IMR-90 (cell line): ENCODE measurements around the gene OR51A4. TPM values are rescaled to one million over a fixed set of nuclear protein-coding genes. Genes with fewer than 3 reads are reported as not detected.

Experiments used
- ATAC-seq: fragments of 200-7000 bp; cut with Tn5 transposase; 2 replicates; pipeline ENCODE4 v1.9.1; 2020; ENCODE audit warnings: low read depth, mild to moderate bottlenecking, moderate library complexity
- BruUV-seq: library from RNA; stranded (reverse); fragments of 400-500 nt; replicated peaks from 2 replicates; lab custom pipeline; 2021; lab: Mats Ljungman, UMichigan
- CTCF ChIA-PET: fragments of 300-600 bp; formaldehyde crosslinking; extraction: SDS; loops from one replicate; lab custom pipeline; 2021; ENCODE audit warnings: antibody characterized with exemption; lab: Yijun Ruan, JAX
- POLR2A ChIA-PET: fragments of 300-600 bp; sonication (Branson Sonifier 250); formaldehyde crosslinking; loops from one replicate; lab custom pipeline; 2022; ENCODE audit warnings: antibody characterized with exemption; ENCODE audit not compliant: unreplicated experiment; lab: Charles Lee
- DNase-seq: peaks from one replicate; pipeline ENCODE4 v3.0.0; 2013
- H2AFZ ChIP-seq: replicated peaks from 2 replicates; pipeline ENCODE3; 2013; ENCODE audit warnings: low read length, mild to moderate bottlenecking; ENCODE audit not compliant: poor library complexity
- H2AK5ac ChIP-seq: 2 replicates; pipeline ENCODE4 v1.6.1; 2013; ENCODE audit warnings: low read depth, low read length, inconsistent platforms
- H2AK9ac ChIP-seq: replicated peaks from 2 replicates; pipeline ENCODE3; 2013; ENCODE audit warnings: mild to moderate bottlenecking, low read depth, low read length, moderate library complexity; ENCODE audit not compliant: poor library complexity
- H2BK120ac ChIP-seq: 2 replicates; pipeline ENCODE4 v1.6.1; 2013; ENCODE audit warnings: low read depth, low read length, inconsistent platforms
- H2BK15ac ChIP-seq: 3 replicates; pipeline ENCODE4 v1.6.1; 2013; ENCODE audit warnings: low read depth, low read length, inconsistent platforms
- H2BK20ac ChIP-seq: 2 replicates; pipeline ENCODE4 v1.6.1; 2013; ENCODE audit warnings: low read depth, mild to moderate bottlenecking, inconsistent platforms, low read length, moderate library complexity
- H2BK5ac ChIP-seq: 2 replicates; pipeline ENCODE4 v1.6.1; 2013; ENCODE audit warnings: mild to moderate bottlenecking, low read depth, low read length, inconsistent platforms; ENCODE audit not compliant: poor library complexity, severe bottlenecking
- H3K14ac ChIP-seq: replicated peaks from 2 replicates; pipeline ENCODE4 v1.6.1; 2013; ENCODE audit warnings: low read depth, low read length, inconsistent platforms
- H3K18ac ChIP-seq: 2 replicates; pipeline ENCODE4 v1.6.1; 2013; ENCODE audit warnings: low read depth, low read length, control low read depth
- H3K23ac ChIP-seq: 2 replicates; pipeline ENCODE4 v1.6.1; 2013; ENCODE audit warnings: low read depth, low read length, inconsistent platforms
- H3K27ac ChIP-seq: 2 replicates; pipeline ENCODE4 v1.5.1; 2013; ENCODE audit warnings: mild to moderate bottlenecking, control low read depth, low read length; ENCODE audit not compliant: insufficient read depth
- H3K27me3 ChIP-seq: 2 replicates; pipeline ENCODE4 v1.6.1; 2013; ENCODE audit warnings: low read length; ENCODE audit not compliant: control insufficient read depth, insufficient read depth
- H3K36me3 ChIP-seq: 2 replicates; pipeline ENCODE4 v1.6.1; 2013; ENCODE audit warnings: low read length, mixed read lengths; ENCODE audit not compliant: control insufficient read depth, insufficient read depth
- H3K4ac ChIP-seq: 2 replicates; pipeline ENCODE4 v1.6.1; 2013; ENCODE audit warnings: low read depth, low read length, inconsistent platforms
- H3K4me1 ChIP-seq: 2 replicates; pipeline ENCODE4 v1.6.1; 2013; ENCODE audit warnings: low read length, mixed read lengths; ENCODE audit not compliant: control insufficient read depth, insufficient read depth
- H3K4me2 ChIP-seq: 2 replicates; pipeline ENCODE4 v1.6.1; 2013; ENCODE audit warnings: low read depth, mild to moderate bottlenecking, control low read depth, low read length, moderate library complexity
- H3K4me3 ChIP-seq: 2 replicates; pipeline ENCODE4 v1.5.1; 2013; ENCODE audit warnings: low read depth, mild to moderate bottlenecking, control low read depth, low read length, moderate library complexity; ENCODE audit not compliant: insufficient read depth
- H3K56ac ChIP-seq: 2 replicates; pipeline ENCODE4 v1.6.1; 2013; ENCODE audit warnings: low read length, inconsistent platforms; ENCODE audit not compliant: insufficient read depth; ENCODE audit errors: extremely low read depth
- H3K79me1 ChIP-seq, 2 experiments: 2 replicates each; pipeline ENCODE4 v1.6.1; 2013; ENCODE audit warnings: low read length in 2 of 2, inconsistent platforms in 1 of 2, low read depth in 1 of 2
- H3K9ac ChIP-seq: 2 replicates; pipeline ENCODE4 v1.6.1; 2013; ENCODE audit warnings: low read depth, low read length, control low read depth
- H3K9me1 ChIP-seq: 2 replicates; pipeline ENCODE4 v1.6.1; 2013; ENCODE audit warnings: low read length, inconsistent platforms; ENCODE audit not compliant: insufficient read depth
- H3K9me3 ChIP-seq: 2 replicates; pipeline ENCODE4 v1.6.1; 2013; ENCODE audit warnings: low read length; ENCODE audit not compliant: control insufficient read depth, insufficient read depth
- H4K20me1 ChIP-seq: 2 replicates; pipeline ENCODE4 v1.6.1; 2013; ENCODE audit warnings: low read length, inconsistent platforms; ENCODE audit not compliant: insufficient read depth
- H4K5ac ChIP-seq: 2 replicates; pipeline ENCODE4 v1.6.1; 2013; ENCODE audit warnings: mild to moderate bottlenecking, low read depth, low read length, control low read depth
- H4K8ac ChIP-seq, 2 experiments: 2 replicates each; pipeline ENCODE4 v1.6.1; 2013; ENCODE audit warnings: low read depth in 2 of 2, low read length in 2 of 2, control low read depth in 1 of 2, inconsistent platforms in 1 of 2
- H4K91ac ChIP-seq: 2 replicates; pipeline ENCODE4 v1.6.1; 2013; ENCODE audit warnings: low read depth, low read length, inconsistent platforms; ENCODE audit not compliant: insufficient read depth
- FOS ChIP-seq: fragments of 150-350 bp; IDR thresholded peaks from 2 replicates; pipeline ENCODE4 v1.6.1; 2016; ENCODE audit warnings: low read depth, low read length
- NFE2L2 ChIP-seq: fragments of 150-350 bp; IDR thresholded peaks from 2 replicates; pipeline ENCODE4 v1.6.1; 2016; ENCODE audit warnings: low read depth, mild to moderate bottlenecking, low read length
- POLR2A ChIP-seq: IDR thresholded peaks from 2 replicates; pipeline ENCODE4 v1.6.1; 2012; ENCODE audit warnings: mild to moderate bottlenecking, low read depth, low read length
- RAD21 ChIP-seq: IDR thresholded peaks from 2 replicates; pipeline ENCODE4 v1.6.1; 2012; ENCODE audit warnings: low read length, improper control_type of control experiment
- RCOR1 ChIP-seq: IDR thresholded peaks from 2 replicates; pipeline ENCODE4 v1.6.1; 2012; ENCODE audit warnings: mild to moderate bottlenecking, low read length, improper control_type of control experiment; ENCODE audit not compliant: insufficient replicate concordance
- RFX5 ChIP-seq: IDR thresholded peaks from 2 replicates; pipeline ENCODE4 v1.8.0; 2012; ENCODE audit warnings: low read depth, mild to moderate bottlenecking, low read length, moderate library complexity
- SMC3 ChIP-seq: fragments of 150-350 bp; IDR thresholded peaks from 2 replicates; pipeline ENCODE4 v1.6.1; 2016; ENCODE audit warnings: low read depth, mild to moderate bottlenecking, antibody characterized with exemption, low read length, moderate library complexity
- WGBS, 2 experiments: methylation state at CpG; one replicate each; pipeline versions ENCODE4 v1.1.5 to v1.1.7; 2013; ENCODE audit warnings: missing lambda C conversion rate in 2 of 2; ENCODE audit not compliant: insufficient read length in 1 of 2; ENCODE audit errors: extremely low coverage in 2 of 2; 5-methylcytosine and 5-hydroxymethylcytosine counted together
- dilution Hi-C: fragments of 300-500 bp; cut with HindIII; formaldehyde crosslinking; loops from one replicate; pipeline ENCODE4 v1.14.3; 2018; ENCODE audit warnings: low sequenced_read_pairs; ENCODE audit not compliant: unreplicated experiment
- in situ Hi-C: fragments of 300-500 bp; cut with MboI; formaldehyde crosslinking; loops from 3 replicates; pipeline ENCODE4 v1.14.3; 2019; ENCODE audit warnings: low sequenced_read_pairs, inconsistent platforms, mixed read lengths
- intact Hi-C: fragments of 100-400 bp; cut with micrococcal nuclease; formaldehyde crosslinking; loops from 2 replicates; pipeline ENCODE4 v1.10.0; 2022
- polyA plus RNA-seq, 3 experiments: library from polyadenylated mRNA; depleted of rRNA; stranded (reverse); fragments of >200 nt; gene quantifications; 2 replicates each; pipeline ENCODE4 v1.2.3, GENCODE V29; 2012; ENCODE audit warnings: low replicate concordance in 1 of 3
- total RNA-seq: library from RNA; depleted of rRNA; stranded (reverse); fragments of >200 nt; gene quantifications from 2 replicates; pipeline ENCODE4 v1.2.3, GENCODE V29; 2012

The OR51A4 gene
- total and polyA plus RNA-seq, 2 of the 4 experiments (the other 2 are of a cell fraction), result not detected

GRCh38 chr11:4924239-4924638 is 23.2 kb downstream of the OR51A4 start, which contains the start of gene OR51G1:
Gene OR51G1, minus strand, starts transcription at chr11:4924339. Its CDS starts 0 bp downstream, at chr11:4924339.
- H3K18ac ChIP-seq, result no peak within 1 kb of the TSS
- CTCF ChIA-PET, result no interaction called here

More at GRCh38 chr11:4924239-4924638, 23.2 kb downstream of the OR51A4 start, which contains the start of gene OR51G1:
- Histone ChIP-seq H3K14ac (no peak within 1 kb of the TSS), H3K27ac (no peak within 1 kb of the TSS), H3K9me1 (no peaks in the 10 kb centered on the region), H2BK120ac (no peak within 1 kb of the TSS), H2BK5ac (no peak within 1 kb of the TSS), H3K56ac (no peak within 1 kb of the TSS), H4K5ac (no peak within 1 kb of the TSS), H3K4me1 (no peaks in the 10 kb centered on the region; the same call in 1 of the 2 replicates), H3K4ac (no peak within 1 kb of the TSS), H4K8ac (no peak within 1 kb of the TSS), H2AFZ (no peak within 1 kb of the TSS), H3K79me1 (no peaks in the 10 kb centered on the region), H3K4me2 (no peak within 1 kb of the TSS), H3K9me3 (no peaks in the 10 kb centered on the region), H2AK9ac (no peak within 1 kb of the TSS), H3K9ac (no peak within 1 kb of the TSS), H3K27me3 (no peaks in the 10 kb centered on the region), H4K20me1 (no peaks in the 10 kb centered on the region), H3K4me3 (no peak within 1 kb of the TSS), H2BK15ac (no peak within 1 kb of the TSS), H3K23ac (no peak within 1 kb of the TSS), H2BK20ac (no peak within 1 kb of the TSS), H4K91ac (no peak within 1 kb of the TSS), H2AK5ac (no peak within 1 kb of the TSS), H3K36me3 (no peaks in the 10 kb centered on the region)
- 60% methylated on average over 1 of the region's 1 CpG; no CpG with 5 or more reads in 1 of the 2 experiments for WGBS, 2 experiments
- intact Hi-C loops, result no loop called here
- in situ Hi-C loops, result no loop called here
- POLR2A ChIA-PET, result no interaction called here
- BruUV-seq, result no TSS peak
- no peak for TF ChIP-seq RAD21
- no peak for TF ChIP-seq RFX5
- no peak for TF ChIP-seq SMC3
- no peak for TF ChIP-seq POLR2A
- no peak for TF ChIP-seq NFE2L2
- no peak for TF ChIP-seq FOS
- no peak for TF ChIP-seq RCOR1
- dilution Hi-C loops, result no loop called here
- ATAC-seq (no peak), DNase-seq (no peak)
